Adipocyte (in vitro differentiated cells): ENCODE data around the gene WDR46.

Experiments
- DNase-seq: peaks from one replicate; pipeline ENCODE4 v3.0.0-alpha.2; 2015; ENCODE audit warnings: low read depth
- H3K27me3 ChIP-seq: replicated peaks from 2 replicates; pipeline ENCODE4 v1.7.0; 2013; ENCODE audit warnings: mild to moderate bottlenecking, low read length, moderate library complexity; ENCODE audit not compliant: control insufficient read depth, insufficient read depth
- H3K36me3 ChIP-seq: 2 replicates; pipeline ENCODE4 v1.7.0; 2013; ENCODE audit warnings: low read length, mild to moderate bottlenecking, moderate library complexity; ENCODE audit not compliant: control insufficient read depth, insufficient read depth, severe bottlenecking
- H3K4me1 ChIP-seq: 2 replicates; pipeline ENCODE4 v1.7.0; 2013; ENCODE audit warnings: mild to moderate bottlenecking, low read length, moderate library complexity; ENCODE audit not compliant: control insufficient read depth, insufficient read depth
- H3K4me3 ChIP-seq: 2 replicates; pipeline ENCODE4 v1.7.0; 2013; ENCODE audit warnings: mild to moderate bottlenecking, low read length, moderate library complexity
- H3K9ac ChIP-seq: 2 replicates; pipeline ENCODE4 v1.7.0; 2013; ENCODE audit warnings: mild to moderate bottlenecking, low read length, moderate library complexity
- H3K9me3 ChIP-seq: 2 replicates; pipeline ENCODE4 v1.7.0; 2013; ENCODE audit warnings: mild to moderate bottlenecking, low read length, moderate library complexity; ENCODE audit not compliant: control insufficient read depth

WDR46 gene

GRCh38 chr6:33288921-33289783 is at the start of gene WDR46, which contains the start of gene PFDN6:
Gene WDR46, minus strand, starts transcription at chr6:33289239. Its CDS starts 69 bp downstream, at chr6:33289170.
Gene PFDN6, plus strand, starts transcription at chr6:33289601. Its CDS starts 256 bp downstream, at chr6:33289857.
- Histone ChIP-seq H3K27me3 (no peaks in the 10 kb centered on the region), H3K4me3 (peak within 1 kb of the TSS; percentile 98), H3K9me3 (no peaks in the 10 kb centered on the region), H3K9ac (peak within 1 kb of the TSS; percentile 92), H3K36me3 (peaks cover 46% of the 10 kb centered on the region), H3K4me1 (peaks cover 15% of the 10 kb centered on the region)
- DNase-seq, result peak; percentile 96

- H3K4me1 ChIP-seq, result no peaks in the 10 kb centered on the region
- no peaks in the 10 kb centered on the region for H3K27me3 ChIP-seq
- H3K4me3 ChIP-seq, result no peak overlapping the region
- no peak for DNase-seq
- no peaks in the 10 kb centered on the region for H3K9me3 ChIP-seq
- H3K9ac ChIP-seq, result no peak overlapping the region
- H3K36me3 ChIP-seq, result no peaks in the 10 kb centered on the region
Measured at GRCh38 chr6:33336495-33336894, 47.5 kb upstream of the WDR46 start.

GRCh38 chr6:33335916-33336315 is 46.9 kb upstream of the WDR46 start:
- DNase-seq, result no peak
- Histone ChIP-seq H3K4me3 (no peak overlapping the region), H3K36me3 (no peaks in the 10 kb centered on the region), H3K9me3 (no peaks in the 10 kb centered on the region), H3K9ac (no peak overlapping the region), H3K27me3 (no peaks in the 10 kb centered on the region), H3K4me1 (no peaks in the 10 kb centered on the region)

GRCh38 chr6:33333666-33334065 is 44.6 kb upstream of the WDR46 start:
- no peaks in the 10 kb centered on the region for H3K9me3 ChIP-seq

GRCh38 chr6:33330736-33331135 is 41.7 kb upstream of the WDR46 start:
- H3K27me3 ChIP-seq, result no peaks in the 10 kb centered on the region
- H3K9me3 ChIP-seq, result no peaks in the 10 kb centered on the region
- DNase-seq, result no peak
- no peaks in the 10 kb centered on the region for H3K4me1 ChIP-seq
- no peak overlapping the region for H3K9ac ChIP-seq
- H3K4me3 ChIP-seq, result no peak overlapping the region
- no peaks in the 10 kb centered on the region for H3K36me3 ChIP-seq

More at GRCh38 chr6:33333666-33334065, 44.6 kb upstream of the WDR46 start:
- no peak for DNase-seq
- Histone ChIP-seq H3K27me3 (no peaks in the 10 kb centered on the region), H3K36me3 (no peaks in the 10 kb centered on the region), H3K4me1 (no peaks in the 10 kb centered on the region), H3K9ac (no peak overlapping the region), H3K4me3 (no peak overlapping the region)

GRCh38 chr6:33329058-33329457 is 40.0 kb upstream of the WDR46 start:
- H3K9ac ChIP-seq, result no peak overlapping the region
- no peak overlapping the region for H3K4me3 ChIP-seq
- H3K9me3 ChIP-seq, result no peaks in the 10 kb centered on the region
- DNase-seq, result no peak
- H3K27me3 ChIP-seq, result no peaks in the 10 kb centered on the region
- peaks cover under 1% of the 10 kb centered on the region for H3K4me1 ChIP-seq
- no peaks in the 10 kb centered on the region for H3K36me3 ChIP-seq

- H3K36me3 ChIP-seq, result peaks cover 8% of the 10 kb centered on the region
- H3K4me1 ChIP-seq, result peaks cover 38% of the 10 kb centered on the region
- no peak overlapping the region for H3K9ac ChIP-seq
- no peaks in the 10 kb centered on the region for H3K27me3 ChIP-seq
- DNase-seq, result no peak
- H3K9me3 ChIP-seq, result no peaks in the 10 kb centered on the region
- no peak overlapping the region for H3K4me3 ChIP-seq
Measured at GRCh38 chr6:33324125-33324524, 35.1 kb upstream of the WDR46 start.

GRCh38 chr6:33323623-33323948 is 34.5 kb upstream of the WDR46 start:
- Histone ChIP-seq H3K27me3 (no peaks in the 10 kb centered on the region), H3K4me3 (peak overlapping the region; percentile 83), H3K9me3 (no peaks in the 10 kb centered on the region), H3K4me1 (peaks cover 44% of the 10 kb centered on the region), H3K36me3 (peaks cover 13% of the 10 kb centered on the region), H3K9ac (peak overlapping the region; percentile 84)
- DNase-seq, result no peak

- H3K9me3 ChIP-seq, result no peaks in the 10 kb centered on the region
- peak overlapping the region; percentile 83 for H3K4me3 ChIP-seq
- peaks cover 15% of the 10 kb centered on the region for H3K36me3 ChIP-seq
- peak overlapping the region; percentile 84 for H3K9ac ChIP-seq
- DNase-seq, result no peak
- no peaks in the 10 kb centered on the region for H3K27me3 ChIP-seq
- peaks cover 53% of the 10 kb centered on the region for H3K4me1 ChIP-seq
Measured at GRCh38 chr6:33321227-33321626, 32.2 kb upstream of the WDR46 start.

- peak; percentile 88 for DNase-seq
- H3K27me3 ChIP-seq, result no peaks in the 10 kb centered on the region
- H3K9ac ChIP-seq, result peak overlapping the region; percentile 84
- peaks cover 53% of the 10 kb centered on the region for H3K4me1 ChIP-seq
- H3K9me3 ChIP-seq, result no peaks in the 10 kb centered on the region
- peaks cover 15% of the 10 kb centered on the region for H3K36me3 ChIP-seq
- H3K4me3 ChIP-seq, result peak overlapping the region; percentile 83
Measured at GRCh38 chr6:33320315-33321181, 31.5 kb upstream of the WDR46 start.

- peaks cover 15% of the 10 kb centered on the region for H3K36me3 ChIP-seq
- no peak for DNase-seq
- peak overlapping the region; percentile 22 for H3K9ac ChIP-seq
- H3K4me1 ChIP-seq, result peaks cover 55% of the 10 kb centered on the region
- no peaks in the 10 kb centered on the region for H3K27me3 ChIP-seq
- H3K4me3 ChIP-seq, result peak overlapping the region; percentile 83
- no peaks in the 10 kb centered on the region for H3K9me3 ChIP-seq
Measured at GRCh38 chr6:33319939-33320314, 30.9 kb upstream of the WDR46 start.
